Activated CD4-positive, alpha-beta T cell treated with anti-CD3 and anti-CD28 coated beads, Interleukin-2, Interleukin-4, amounts not matched to agents 100 ng/mL and 50 ng/mL, durations not matched to agents 16 hours and 8 hours (primary cell): Measurements from ENCODE around the gene CCDC74B.
"Not testable (repeated sequence)": the region's sequence is repeated elsewhere in the genome, so short reads cannot be mapped to it uniquely, and the experiment has no call there.

Experiments used
- DNase-seq: peaks from one replicate; pipeline ENCODE4 v3.0.0-alpha.2; 2020; ENCODE audit warnings: low spot score

CCDC74B gene

GRCh38 chr2:130148515-130148914, 3.6 kb upstream of the CCDC74B start:
- DNase-seq, result not testable (repeated sequence)

DNA sequence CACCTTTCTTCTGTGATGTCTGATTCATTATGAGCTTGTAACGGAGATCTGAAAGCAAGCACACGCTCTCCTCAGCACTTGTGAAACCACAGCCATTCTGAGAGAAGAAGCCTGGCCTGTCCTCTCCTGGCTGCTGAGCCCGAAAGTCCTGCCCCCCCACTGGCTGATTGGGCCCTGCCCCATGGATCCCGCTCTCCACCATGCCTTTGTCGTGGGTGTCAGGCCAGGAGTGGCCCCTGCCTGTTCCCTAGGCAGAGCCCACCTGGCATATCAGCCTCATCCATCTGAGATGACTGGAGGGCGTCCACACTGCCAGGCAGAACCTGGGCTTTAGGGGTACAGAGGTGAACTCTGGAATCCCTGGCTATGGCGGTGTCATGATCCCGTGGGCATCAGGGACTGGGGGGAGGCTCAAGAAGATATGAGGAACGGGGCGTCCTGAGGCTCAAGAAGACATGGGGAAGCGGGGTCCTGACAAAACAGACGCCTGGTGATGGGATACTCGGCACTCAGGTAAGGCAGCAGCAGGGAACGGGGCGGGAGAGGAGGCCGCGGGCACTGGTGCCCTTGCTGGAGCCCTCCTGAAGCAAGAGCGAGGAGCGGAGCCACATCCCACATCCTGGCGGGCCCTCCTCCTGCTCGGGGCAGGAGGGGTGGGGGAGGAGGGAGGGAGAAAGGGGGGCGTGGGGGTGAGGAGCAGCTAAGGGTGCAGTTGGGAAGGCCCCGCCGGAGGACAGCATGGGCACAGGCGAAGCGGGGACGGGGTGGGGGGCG, 1.5 kb downstream of the CCDC74B start:
- DNase-seq, result not testable (repeated sequence)

DNA sequence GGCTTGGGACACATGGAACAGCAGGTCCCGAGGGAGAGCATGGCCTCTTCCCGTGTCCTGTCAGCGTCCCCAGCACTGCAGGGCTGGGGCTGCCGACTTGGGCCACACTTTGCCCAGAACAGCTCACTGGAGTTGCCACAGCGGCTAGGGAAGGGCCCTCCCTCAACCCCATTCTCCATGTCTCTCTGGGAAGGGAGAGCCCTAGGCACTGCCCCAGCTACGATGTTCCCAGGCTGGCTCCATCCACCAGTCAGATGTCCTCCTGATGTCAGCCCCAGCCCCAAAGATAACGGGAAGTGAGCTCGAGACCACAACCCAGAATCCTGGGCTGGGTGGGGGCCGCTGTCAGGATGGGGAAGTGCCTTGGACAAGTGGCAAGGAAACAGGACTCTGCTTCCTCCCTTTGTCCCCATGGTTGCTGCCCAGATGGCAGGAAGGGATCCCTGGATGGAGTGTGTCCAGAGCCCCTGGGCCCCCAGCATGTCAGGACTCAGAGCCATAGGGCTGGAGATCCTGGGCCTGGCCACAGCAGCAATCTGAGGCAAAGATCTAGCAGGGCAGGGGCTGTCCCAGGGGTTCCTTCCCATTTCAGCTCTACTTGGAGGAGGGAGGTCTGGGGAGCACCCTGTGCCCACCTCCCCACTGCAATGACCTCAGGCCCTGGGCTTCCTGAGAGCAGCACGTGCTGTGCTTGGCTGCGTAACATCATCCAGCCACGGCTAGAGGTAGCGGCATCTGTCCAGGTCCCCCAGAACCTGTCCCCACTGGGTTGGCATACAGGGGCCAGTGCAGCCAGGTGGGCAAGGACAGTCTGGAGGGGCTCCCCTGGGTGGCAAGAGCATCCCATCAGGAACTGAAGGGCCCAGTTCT, 2.3 kb downstream of the CCDC74B start:
- not testable (repeated sequence) for DNase-seq

DNA sequence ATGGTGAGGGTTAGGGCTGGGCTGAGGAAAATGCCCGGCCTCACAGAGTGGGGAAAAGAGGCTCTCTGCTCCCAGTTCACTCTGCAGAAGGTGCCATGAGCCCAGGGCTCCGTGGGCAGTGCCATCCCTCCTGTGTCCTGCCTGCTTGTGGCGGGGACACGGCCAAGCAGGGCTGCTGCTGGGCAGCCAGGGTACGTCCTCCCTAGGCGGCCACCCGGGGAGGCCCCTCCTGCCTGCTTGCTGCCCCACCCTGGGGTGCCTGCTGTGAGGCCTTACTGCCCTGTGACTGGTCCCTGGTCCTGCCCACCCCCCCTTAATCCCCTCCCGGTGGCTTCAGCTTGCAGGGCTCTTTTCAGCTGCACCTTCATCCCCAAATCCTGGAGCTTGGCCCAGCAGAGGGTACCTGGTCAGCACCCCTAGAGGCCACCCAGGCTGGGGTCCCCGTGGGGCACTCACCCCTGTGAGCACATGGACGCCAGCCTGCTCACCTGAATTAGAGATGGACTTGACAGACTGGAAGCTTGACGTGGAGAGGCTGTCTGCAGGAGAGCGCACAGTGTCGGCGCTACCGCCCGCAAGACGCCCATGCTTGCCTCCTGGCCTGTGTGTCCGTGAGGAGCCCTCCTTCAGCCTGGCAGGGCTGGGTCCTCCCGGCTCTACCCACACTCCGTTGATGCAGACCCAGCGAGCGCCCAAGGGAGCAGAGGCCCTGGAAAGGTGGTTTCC, 3.1 kb downstream of the CCDC74B start:
- DNase-seq, result not testable (repeated sequence)

GRCh38 chr2:130141002-130141401, 3.9 kb downstream of the CCDC74B start:
- not testable (repeated sequence) for DNase-seq

DNA sequence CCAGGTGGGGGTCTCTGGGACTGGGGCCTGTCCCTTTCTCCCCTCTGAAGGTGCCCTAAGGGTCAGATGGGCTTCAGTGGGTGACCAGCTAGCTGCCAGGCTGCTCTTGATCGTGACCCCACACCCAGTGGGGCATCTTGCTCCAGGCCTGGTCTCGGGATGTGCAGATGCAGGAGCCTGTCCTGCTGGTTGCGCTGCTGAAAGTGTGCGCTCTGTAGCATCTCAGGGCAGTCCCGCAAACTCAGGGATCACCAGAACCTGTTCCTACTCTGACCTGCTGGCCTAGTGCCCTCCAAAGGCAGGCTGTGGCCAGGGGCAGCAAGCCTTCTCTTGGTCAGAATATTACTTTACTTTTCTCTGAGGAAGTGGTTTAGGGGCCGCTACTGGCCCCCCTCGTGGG, 4.4 kb downstream of the CCDC74B start:
- not testable (repeated sequence) for DNase-seq

- DNase-seq, result not testable (repeated sequence)
Observed at GRCh38 chr2:130139331-130140280, 5.3 kb downstream of the CCDC74B start.

- DNase-seq, result not testable (repeated sequence)
Observed at GRCh38 chr2:130138841-130139251, 6.1 kb downstream of the CCDC74B start.

DNA sequence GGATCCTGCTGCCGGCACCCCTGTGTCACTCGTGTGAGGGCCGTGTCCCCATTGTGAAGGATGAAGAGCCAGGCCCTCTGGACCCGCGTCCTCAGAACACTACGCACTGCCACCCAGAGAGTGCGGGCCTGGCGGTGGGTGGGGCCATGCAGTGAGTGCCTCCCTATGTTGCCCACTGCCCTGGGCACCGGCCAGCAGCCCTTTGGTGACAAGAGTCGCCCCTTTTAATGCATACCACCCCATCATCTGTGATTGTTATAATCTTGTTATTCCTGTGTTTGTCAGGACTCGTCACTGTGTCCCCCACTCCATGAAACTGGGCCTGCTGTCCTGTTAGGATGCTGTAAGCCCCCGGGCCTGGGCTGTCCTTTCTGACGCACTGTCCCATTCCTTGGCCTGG, 6.6 kb downstream of the CCDC74B start:
- not testable (repeated sequence) for DNase-seq

DNA sequence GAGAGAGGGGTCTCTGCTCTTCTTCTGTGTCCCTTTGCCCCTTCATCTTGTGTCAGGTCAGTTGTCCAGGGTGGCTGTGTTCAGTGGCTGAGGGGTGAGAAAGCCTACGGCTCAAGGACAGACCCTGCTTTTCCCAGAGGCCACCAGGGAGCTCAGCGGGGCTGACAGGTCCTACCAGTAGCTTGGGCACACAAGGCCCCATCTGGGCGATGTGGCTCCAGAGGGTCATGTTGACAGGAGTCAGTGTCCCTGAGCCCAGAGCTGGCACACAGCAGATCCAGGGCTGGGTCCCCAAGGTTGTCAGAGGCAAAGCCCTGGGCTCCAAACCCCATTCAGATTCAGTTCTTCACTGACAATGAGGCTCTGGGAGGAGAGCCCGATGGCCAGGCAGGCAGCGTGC, 7.8 kb downstream of the CCDC74B start:
- not testable (repeated sequence) for DNase-seq

DNA sequence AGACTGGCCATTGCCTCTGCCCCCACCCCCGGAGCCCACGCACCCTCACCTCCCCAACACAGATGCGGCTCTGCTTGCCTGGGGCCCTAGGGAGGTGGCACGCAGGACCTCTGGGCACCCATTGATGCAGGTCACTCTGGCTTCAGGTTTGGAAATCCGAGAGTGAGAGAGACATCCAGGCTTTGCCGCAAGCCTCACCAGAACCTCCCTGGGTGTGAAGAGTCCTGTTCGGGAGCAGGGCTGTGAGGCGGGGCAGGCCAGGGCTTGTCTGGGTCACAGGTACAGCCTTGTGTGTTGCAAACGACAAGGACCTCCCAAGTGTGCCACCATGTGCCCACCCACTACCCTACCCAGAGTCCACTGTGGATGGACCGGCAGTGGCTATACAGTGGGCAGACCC, 8.4 kb downstream of the CCDC74B start:
- not testable (repeated sequence) for DNase-seq

DNA sequence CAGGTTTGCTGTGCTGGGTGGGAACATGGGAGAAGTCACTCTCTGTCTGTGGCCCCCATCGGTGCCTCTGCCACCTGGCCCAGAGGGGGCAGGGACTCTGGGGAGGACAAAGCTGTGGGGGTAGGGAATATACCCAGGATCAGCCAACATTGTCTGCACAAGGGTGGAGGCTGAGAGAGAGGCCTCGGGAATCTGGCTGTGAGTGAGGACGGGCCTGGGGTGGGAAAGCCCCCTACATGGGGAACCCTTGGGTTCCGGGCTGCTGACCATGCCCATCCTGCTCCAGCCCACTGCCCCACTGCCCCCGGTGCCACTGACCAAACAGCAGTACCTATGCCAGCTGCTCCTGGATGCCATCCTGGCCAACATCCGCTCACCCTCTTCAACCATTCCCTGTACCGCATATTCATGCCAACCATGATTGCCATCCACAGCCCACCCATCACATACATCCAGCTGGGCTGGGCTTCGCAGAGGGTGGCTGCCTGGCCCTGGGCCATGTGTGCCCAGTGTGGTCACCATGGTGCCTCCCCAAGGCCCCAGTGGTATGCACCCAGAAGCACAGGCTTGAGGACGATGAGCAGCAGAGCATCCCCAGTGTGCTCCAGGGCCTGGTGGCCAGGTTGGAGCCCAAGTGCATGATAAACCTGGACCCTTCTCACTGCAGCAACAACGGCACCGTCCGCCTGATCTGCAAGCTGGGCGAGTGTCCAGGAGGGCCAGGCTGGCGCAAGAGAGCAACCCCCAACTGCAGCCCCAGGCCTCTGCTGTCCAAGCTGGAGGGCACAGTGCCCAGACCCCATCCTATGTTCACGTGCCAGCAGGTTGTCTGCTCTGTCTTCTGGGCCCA, 9.0 kb downstream of the CCDC74B start:
- no peak for DNase-seq

DNA sequence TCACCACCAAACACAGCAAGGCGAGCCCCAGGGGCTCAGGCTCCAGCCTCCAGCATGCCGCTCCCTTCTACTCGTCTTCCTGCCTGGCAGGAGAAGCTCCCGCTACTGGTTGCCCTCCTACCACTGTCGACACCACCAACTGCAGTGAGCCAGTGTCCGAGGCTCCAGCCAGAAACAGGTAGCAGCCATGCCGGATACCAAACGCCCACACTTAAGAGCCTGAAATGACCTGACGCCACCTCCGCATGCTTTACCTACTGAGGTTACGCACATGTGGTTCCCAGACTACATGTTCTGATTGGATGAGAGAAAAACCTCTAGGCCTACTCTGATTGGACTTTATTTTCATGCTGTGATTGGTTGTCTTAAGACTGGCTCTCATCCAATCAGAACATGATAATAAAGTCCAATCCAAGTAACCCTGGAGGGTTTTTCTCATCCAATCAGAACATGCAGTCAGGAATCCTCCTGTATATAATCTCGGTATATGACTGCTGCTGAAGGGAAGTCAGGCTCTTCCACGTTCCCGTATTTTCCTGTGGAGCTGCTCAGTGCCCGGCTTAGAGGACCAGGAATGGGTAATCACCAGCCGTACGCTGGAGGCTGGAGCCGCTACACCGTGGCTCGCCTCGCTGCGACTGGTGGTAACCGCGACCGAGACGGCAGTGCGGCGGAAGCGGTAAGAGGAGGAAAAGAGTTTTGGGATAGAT, 15.6 kb downstream of the CCDC74B start, which contains the start of gene POTEF:
Gene POTEF, minus strand, starts transcription at position 103 of the 710 bp plus-strand sequence. CDS start 8,707 bp downstream, outside the sequence.
- DNase-seq, result not testable (repeated sequence)

DNA sequence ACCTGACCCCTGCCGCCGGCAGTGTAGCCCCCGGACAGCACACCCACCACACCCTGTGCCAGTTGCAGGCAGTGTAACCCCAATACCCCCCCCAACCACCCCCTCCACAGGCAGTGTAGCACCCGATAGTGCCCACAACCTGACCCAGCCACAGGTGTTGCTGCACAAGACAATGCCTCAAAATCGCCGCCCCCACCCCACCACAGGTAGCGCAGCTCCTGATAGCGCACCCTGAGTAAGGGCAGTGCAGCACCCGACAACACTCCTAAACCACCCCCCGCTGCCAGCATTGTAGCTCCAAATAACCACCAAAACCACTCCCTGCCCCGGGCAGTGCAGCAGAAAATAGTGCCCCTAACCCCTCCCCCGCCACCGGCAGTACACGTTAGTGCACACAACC, 16.4 kb downstream of the CCDC74B start:
- not testable (repeated sequence) for DNase-seq

GRCh38 chr2:130127726-130128125, 17.2 kb downstream of the CCDC74B start:
- not testable (repeated sequence) for DNase-seq

GRCh38 chr2:130120924-130121323, 24.0 kb downstream of the CCDC74B start:
- not testable (repeated sequence) for DNase-seq

GRCh38 chr2:130102597-130103363, 42.1 kb downstream of the CCDC74B start:
- DNase-seq, result not testable (repeated sequence)
